ENCODE measurements around the gene SELENOH. TPM values are rescaled to one million over a fixed set of nuclear protein-coding genes. Genes with fewer than 3 reads are reported as not detected.

SELENOH gene
- total RNA-seq (2021; ENCODE audit: unreplicated experiment) (112 TPM), Bru-seq, nascent RNA (percentile 97 among the genes with signal in this experiment), BruChase-seq, experiment 1, labeled RNA remaining after a 2-hour chase (percentile 95 among the genes with signal in this experiment), BruChase-seq, experiment 2, labeled RNA remaining after a 6-hour chase (percentile 92 among the genes with signal in this experiment)
- 115 TPM for polyA plus RNA-seq (2012; ENCODE audit: insufficient read length)
- long read RNA-seq, transcript SELENOH-204 (4 exons, 818 nt): major isoform, 61 of 64 reads
- long read RNA-seq, partial matches to known transcripts: 0 of 64 reads
- long read RNA-seq, other reads (novel, unspliced or antisense): 0 of 64 reads

DNA sequence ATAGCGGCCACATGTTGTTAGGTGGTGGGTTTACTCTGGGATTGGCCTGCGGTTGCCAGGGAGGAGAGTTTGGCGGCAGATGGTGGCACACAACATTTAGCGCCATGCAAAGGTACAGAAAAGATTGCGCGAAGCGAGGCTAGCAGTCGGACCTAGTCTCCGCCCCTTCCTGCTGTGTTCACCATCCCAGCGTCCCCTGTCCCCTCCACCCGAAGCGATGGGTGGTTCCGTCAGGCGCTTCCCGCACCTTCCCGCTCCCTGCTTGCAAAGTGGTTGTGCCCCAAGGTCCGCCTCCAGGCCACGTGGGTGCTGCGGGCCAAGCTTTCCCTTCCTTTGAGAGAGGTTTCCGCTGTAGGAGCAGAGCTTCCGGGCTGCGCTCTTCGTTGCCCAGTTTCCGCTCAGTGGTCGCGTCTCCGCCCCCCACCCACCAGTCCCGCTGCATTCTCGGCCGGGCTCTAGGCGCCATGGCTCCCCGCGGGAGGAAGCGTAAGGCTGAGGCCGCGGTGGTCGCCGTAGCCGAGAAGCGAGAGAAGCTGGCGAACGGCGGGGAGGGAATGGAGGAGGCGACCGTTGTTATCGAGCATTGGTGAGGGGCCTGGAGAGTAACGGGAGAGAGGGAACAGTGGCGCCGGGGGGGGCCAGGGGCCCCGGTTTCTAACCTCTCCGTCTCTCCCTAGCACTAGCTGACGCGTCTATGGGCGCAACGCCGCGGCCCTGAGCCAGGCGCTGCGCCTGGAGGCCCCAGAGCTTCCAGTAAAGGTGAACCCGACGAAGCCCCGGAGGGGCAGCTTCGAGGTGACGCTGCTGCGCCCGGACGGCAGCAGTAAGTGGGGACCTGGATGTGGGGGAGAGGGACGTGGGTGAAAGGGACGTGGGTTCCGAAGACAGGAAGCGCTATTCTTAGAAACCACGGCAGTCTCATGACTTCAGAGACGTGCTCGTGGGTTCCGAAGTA lies at the start of gene SELENOH:
Gene SELENOH, plus strand, starts transcription at position 360 of the 955 bp plus-strand sequence. Its CDS starts 105 bp downstream, at position 465.
- H3K4me1 ChIP-seq (ENCODE audit: control insufficient read depth, insufficient read depth, low read length): peaks cover 11% of the 10 kb centered on the region
- ChIA-PET CTCF (interaction anchor here (1.1 kb wide), 1 partner anchor 59 kb away, joined by 4 read pairs; no protein-coding TSS in a partner anchor), POLR2A (interaction anchor here (0.5 kb wide), 1 partner anchor 427 kb away, joined by 4 read pairs; no protein-coding TSS in a partner anchor)
- peak; percentile 88 for DNase-seq (ENCODE audit: low read depth, low spot score)
- in situ Hi-C loops (cut with HindIII; ENCODE audit: low pct_unique_long_range_greater_than_20kb, low sequenced_read_pairs): no loop called here
- peak within 1 kb of the TSS; percentile 96 for H3K27ac ChIP-seq (ENCODE audit: low read length)
- peak within 1 kb of the TSS; percentile 96 to 99 for H3K4me3 ChIP-seq (ENCODE audit: low read depth in 2 of 2, low read length in 2 of 2)
- TF ChIP-seq CTCF (IDR thresholded peaks at IDR 0.05) (no peak), TCF7L2 (IDR thresholded peaks at IDR 0.05; ENCODE audit: low read depth, low read length) (no peak; the same call in 1 of the 2 replicates), POLR2AphosphoS5 (IDR thresholded peaks at IDR 0.05; ENCODE audit: low read depth, low read length) (peak; percentile 98), SIN3A (IDR thresholded peaks at IDR 0.05; ENCODE audit: borderline replicate concordance, insufficient read depth, low read depth, low read length) (peak; percentile 93; the same call in 1 of the 2 replicates)
- TF ChIP-seq, protein P1, sequence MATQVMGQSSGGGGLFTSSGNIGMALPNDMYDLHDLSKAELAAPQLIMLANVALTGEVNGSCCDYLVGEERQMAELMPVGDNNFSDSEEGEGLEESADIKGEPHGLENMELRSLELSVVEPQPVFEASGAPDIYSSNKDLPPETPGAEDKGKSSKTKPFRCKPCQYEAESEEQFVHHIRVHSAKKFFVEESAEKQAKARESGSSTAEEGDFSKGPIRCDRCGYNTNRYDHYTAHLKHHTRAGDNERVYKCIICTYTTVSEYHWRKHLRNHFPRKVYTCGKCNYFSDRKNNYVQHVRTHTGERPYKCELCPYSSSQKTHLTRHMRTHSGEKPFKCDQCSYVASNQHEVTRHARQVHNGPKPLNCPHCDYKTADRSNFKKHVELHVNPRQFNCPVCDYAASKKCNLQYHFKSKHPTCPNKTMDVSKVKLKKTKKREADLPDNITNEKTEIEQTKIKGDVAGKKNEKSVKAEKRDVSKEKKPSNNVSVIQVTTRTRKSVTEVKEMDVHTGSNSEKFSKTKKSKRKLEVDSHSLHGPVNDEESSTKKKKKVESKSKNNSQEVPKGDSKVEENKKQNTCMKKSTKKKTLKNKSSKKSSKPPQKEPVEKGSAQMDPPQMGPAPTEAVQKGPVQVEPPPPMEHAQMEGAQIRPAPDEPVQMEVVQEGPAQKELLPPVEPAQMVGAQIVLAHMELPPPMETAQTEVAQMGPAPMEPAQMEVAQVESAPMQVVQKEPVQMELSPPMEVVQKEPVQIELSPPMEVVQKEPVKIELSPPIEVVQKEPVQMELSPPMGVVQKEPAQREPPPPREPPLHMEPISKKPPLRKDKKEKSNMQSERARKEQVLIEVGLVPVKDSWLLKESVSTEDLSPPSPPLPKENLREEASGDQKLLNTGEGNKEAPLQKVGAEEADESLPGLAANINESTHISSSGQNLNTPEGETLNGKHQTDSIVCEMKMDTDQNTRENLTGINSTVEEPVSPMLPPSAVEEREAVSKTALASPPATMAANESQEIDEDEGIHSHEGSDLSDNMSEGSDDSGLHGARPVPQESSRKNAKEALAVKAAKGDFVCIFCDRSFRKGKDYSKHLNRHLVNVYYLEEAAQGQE (IDR thresholded peaks at IDR 0.05; ENCODE audit: insufficient read depth in 1 of 2, low read depth in 2 of 2, low read length in 1 of 2): peak in 1 of 2 experiments; percentile 69; a peak in 1 of 4 replicates
- H3K27me3 ChIP-seq (ENCODE audit: control insufficient read depth, insufficient read depth, low read length): no peaks in the 10 kb centered on the region
- ATAC-seq: peak; percentile 97
- intact Hi-C loops (cut with micrococcal nuclease; ENCODE audit: unreplicated experiment): no loop called here
- H3K36me3 ChIP-seq (ENCODE audit: control insufficient read depth, insufficient read depth, low read length): peaks cover 18% of the 10 kb centered on the region; the same call in 1 of the 2 replicates
- H3K9me3 ChIP-seq (ENCODE audit: control insufficient read depth, insufficient read depth, low read depth, low read length): no peaks in the 10 kb centered on the region
- no TSS peak for BruUV-seq (replicated peaks)

GRCh38 chr11:57698843-57699365 lies 42.4 kb upstream of the SELENOH start:
- no TSS peak for BruUV-seq (replicated peaks)
- ATAC-seq: no peak
- Histone ChIP-seq H3K27ac (ENCODE audit: low read length) (no peak overlapping the region), H3K9me3 (ENCODE audit: control insufficient read depth, insufficient read depth, low read depth, low read length) (no peaks in the 10 kb centered on the region), H3K4me3 (ENCODE audit: low read depth in 2 of 2, low read length in 2 of 2) (no peak overlapping the region), H3K27me3 (ENCODE audit: control insufficient read depth, insufficient read depth, low read length) (no peaks in the 10 kb centered on the region), H3K4me1 (ENCODE audit: control insufficient read depth, insufficient read depth, low read length) (no peaks in the 10 kb centered on the region), H3K36me3 (ENCODE audit: control insufficient read depth, insufficient read depth, low read length) (peaks cover 22% of the 10 kb centered on the region)
- ChIA-PET POLR2A (no interaction called here), CTCF (no interaction called here)
- no peak for DNase-seq (ENCODE audit: low read depth, low spot score)
- intact Hi-C loops (cut with micrococcal nuclease; ENCODE audit: unreplicated experiment): loop anchor here (1.0 kb wide), 1 partner anchor 14 kb away; no protein-coding TSS in a partner anchor
- in situ Hi-C loops (cut with HindIII; ENCODE audit: low pct_unique_long_range_greater_than_20kb, low sequenced_read_pairs): no loop called here
- no peak for TF ChIP-seq TCF7L2 (IDR thresholded peaks at IDR 0.05; ENCODE audit: low read depth, low read length)
- no peak for TF ChIP-seq SIN3A (IDR thresholded peaks at IDR 0.05; ENCODE audit: borderline replicate concordance, insufficient read depth, low read depth, low read length)
- no peak for TF ChIP-seq POLR2AphosphoS5 (IDR thresholded peaks at IDR 0.05; ENCODE audit: low read depth, low read length)
- TF ChIP-seq CTCF (IDR thresholded peaks at IDR 0.05): no peak
- TF ChIP-seq, protein P1 (IDR thresholded peaks at IDR 0.05; ENCODE audit: insufficient read depth in 1 of 2, low read depth in 2 of 2, low read length in 1 of 2): no peak
